Epithelial cell of prostate (primary cell): Measurements from ENCODE around the gene SRRM3.
"Not testable (repeated sequence)": the region's sequence is repeated elsewhere in the genome, so short reads cannot be mapped to it uniquely, and the experiment has no call there.

ENCODE experiments used
- DNase-seq: peaks from one replicate; pipeline ENCODE4 v3.0.0-alpha.2; 2011; ENCODE audit warnings: low read depth, low spot score
- H3K27ac ChIP-seq: fragments of 450-650 bp; 2 replicates; pipeline ENCODE4 v1.5.1; 2017; ENCODE audit warnings: mild to moderate bottlenecking

The SRRM3 gene

GRCh38 chr7:76303202-76304147, 101.8 kb downstream of the SRRM3 start:
- peak overlapping the region; percentile 94 for H3K27ac ChIP-seq
- DNase-seq = no peak

- peak; percentile 81 for DNase-seq
- peak overlapping the region; percentile 94 for H3K27ac ChIP-seq
Measured at GRCh38 chr7:76304888-76305375, 103.2 kb downstream of the SRRM3 start.

- not testable (repeated sequence) for DNase-seq, H3K27ac ChIP-seq
Measured at GRCh38 chr7:76308874-76309273, 107.2 kb downstream of the SRRM3 start.

GRCh38 chr7:76309341-76310101, 107.8 kb downstream of the SRRM3 start:
- peak overlapping the region; percentile 54 for H3K27ac ChIP-seq
- DNase-seq = not testable (repeated sequence)

GRCh38 chr7:76310102-76310957, 108.6 kb downstream of the SRRM3 start:
- DNase-seq = no peak
- peak overlapping the region; percentile 54 for H3K27ac ChIP-seq

- not testable (repeated sequence) for H3K27ac ChIP-seq, DNase-seq
Measured at GRCh38 chr7:76311838-76312237, 110.1 kb downstream of the SRRM3 start.

GRCh38 chr7:76314042-76314721, 112.5 kb downstream of the SRRM3 start:
- H3K27ac ChIP-seq = no peak overlapping the region
- DNase-seq = no peak

- H3K27ac ChIP-seq, DNase-seq: not testable (repeated sequence)
Measured at GRCh38 chr7:76314740-76315139, 113.0 kb downstream of the SRRM3 start.

GRCh38 chr7:76315364-76315763, 113.7 kb downstream of the SRRM3 start:
- H3K27ac ChIP-seq = no peak overlapping the region
- DNase-seq = no peak

- peak overlapping the region; percentile 83 for H3K27ac ChIP-seq
- no peak for DNase-seq
Measured at GRCh38 chr7:76316984-76317781, 115.5 kb downstream of the SRRM3 start.

GRCh38 chr7:76317782-76318487, 116.2 kb downstream of the SRRM3 start:
- H3K27ac ChIP-seq = peak overlapping the region; percentile 83
- DNase-seq = no peak

- no peak for DNase-seq
- peak overlapping the region; percentile 83 for H3K27ac ChIP-seq
Measured at GRCh38 chr7:76318488-76319353, 117.0 kb downstream of the SRRM3 start.

GRCh38 chr7:76325092-76325491, 123.4 kb downstream of the SRRM3 start:
- H3K27ac ChIP-seq = no peak overlapping the region
- no peak for DNase-seq

GRCh38 chr7:76325811-76326210, 124.1 kb downstream of the SRRM3 start:
- no peak overlapping the region for H3K27ac ChIP-seq

GRCh38 chr7:76326646-76327233, 125.0 kb downstream of the SRRM3 start:
- H3K27ac ChIP-seq = no peak overlapping the region
- no peak for DNase-seq

More at GRCh38 chr7:76325811-76326210, 124.1 kb downstream of the SRRM3 start:
- no peak for DNase-seq

- no peak overlapping the region for H3K27ac ChIP-seq
- DNase-seq = no peak
Measured at GRCh38 chr7:76327610-76328009, 125.9 kb downstream of the SRRM3 start.

GRCh38 chr7:76328389-76328788, 126.7 kb downstream of the SRRM3 start:
- no peak for DNase-seq
- H3K27ac ChIP-seq = no peak overlapping the region
